Measurements from ENCODE around the gene CEP95.
"Not testable (repeated sequence)": the region's sequence is repeated elsewhere in the genome, so short reads cannot be mapped to it uniquely, and the experiment has no call there.

Gene CEP95

DNA sequence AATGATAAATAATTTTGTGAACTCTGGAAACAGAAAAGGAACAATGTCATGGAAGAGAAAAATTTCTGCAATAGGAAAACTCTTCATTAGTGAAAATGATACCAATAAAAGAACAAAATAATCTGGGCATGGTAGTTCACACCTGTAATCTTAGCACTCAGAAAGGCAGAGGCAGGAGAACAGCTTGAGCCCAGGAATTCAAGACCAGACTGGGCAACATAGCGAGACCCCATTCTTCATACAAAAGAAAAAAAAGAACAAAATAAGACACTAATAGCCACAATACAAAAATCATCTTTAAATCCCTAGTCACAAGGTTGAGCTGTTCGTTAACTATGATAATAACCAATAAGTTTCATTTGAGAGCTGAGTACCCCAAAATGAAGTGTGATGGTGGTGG is 18.5 kb upstream of the CEP95 start:
- no peak overlapping the region for H3K27ac ChIP-seq
- TF ChIP-seq ZFX (IDR thresholded peaks at IDR 0.05), result no peak
- TF ChIP-seq, protein P1, sequence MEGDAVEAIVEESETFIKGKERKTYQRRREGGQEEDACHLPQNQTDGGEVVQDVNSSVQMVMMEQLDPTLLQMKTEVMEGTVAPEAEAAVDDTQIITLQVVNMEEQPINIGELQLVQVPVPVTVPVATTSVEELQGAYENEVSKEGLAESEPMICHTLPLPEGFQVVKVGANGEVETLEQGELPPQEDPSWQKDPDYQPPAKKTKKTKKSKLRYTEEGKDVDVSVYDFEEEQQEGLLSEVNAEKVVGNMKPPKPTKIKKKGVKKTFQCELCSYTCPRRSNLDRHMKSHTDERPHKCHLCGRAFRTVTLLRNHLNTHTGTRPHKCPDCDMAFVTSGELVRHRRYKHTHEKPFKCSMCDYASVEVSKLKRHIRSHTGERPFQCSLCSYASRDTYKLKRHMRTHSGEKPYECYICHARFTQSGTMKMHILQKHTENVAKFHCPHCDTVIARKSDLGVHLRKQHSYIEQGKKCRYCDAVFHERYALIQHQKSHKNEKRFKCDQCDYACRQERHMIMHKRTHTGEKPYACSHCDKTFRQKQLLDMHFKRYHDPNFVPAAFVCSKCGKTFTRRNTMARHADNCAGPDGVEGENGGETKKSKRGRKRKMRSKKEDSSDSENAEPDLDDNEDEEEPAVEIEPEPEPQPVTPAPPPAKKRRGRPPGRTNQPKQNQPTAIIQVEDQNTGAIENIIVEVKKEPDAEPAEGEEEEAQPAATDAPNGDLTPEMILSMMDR (conservative IDR thresholded peaks at IDR 0.05), result no peak

GRCh38 chr17:64491034-64491860 is 15.5 kb upstream of the CEP95 start:
- no peak for TF ChIP-seq ZFX (IDR thresholded peaks at IDR 0.05)
- TF ChIP-seq, protein P1 (conservative IDR thresholded peaks at IDR 0.05), result peak; percentile 82
- no peak overlapping the region for H3K27ac ChIP-seq

DNA sequence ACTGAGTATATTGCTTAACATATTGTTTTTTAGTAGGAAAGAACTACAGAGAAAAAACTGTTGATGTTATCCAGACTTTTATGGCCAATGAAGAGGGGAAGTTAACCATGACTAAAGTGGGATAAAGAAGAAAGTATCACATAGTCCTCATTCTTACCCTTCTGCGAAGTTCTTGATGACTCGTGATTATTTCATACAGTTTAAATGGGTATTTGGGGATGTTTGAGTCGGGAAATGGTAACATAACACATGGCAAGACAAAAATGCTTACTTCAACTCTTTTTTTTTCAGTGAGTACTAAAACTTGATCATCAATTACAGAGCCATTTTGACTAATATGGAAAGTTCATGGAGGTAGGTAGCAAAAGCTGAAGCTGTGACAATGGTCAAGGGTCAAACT is 14.8 kb upstream of the CEP95 start:
- H3K27ac ChIP-seq, result no peak overlapping the region
- TF ChIP-seq, protein P1 (conservative IDR thresholded peaks at IDR 0.05), result no peak
- TF ChIP-seq ZFX (IDR thresholded peaks at IDR 0.05), result no peak

DNA sequence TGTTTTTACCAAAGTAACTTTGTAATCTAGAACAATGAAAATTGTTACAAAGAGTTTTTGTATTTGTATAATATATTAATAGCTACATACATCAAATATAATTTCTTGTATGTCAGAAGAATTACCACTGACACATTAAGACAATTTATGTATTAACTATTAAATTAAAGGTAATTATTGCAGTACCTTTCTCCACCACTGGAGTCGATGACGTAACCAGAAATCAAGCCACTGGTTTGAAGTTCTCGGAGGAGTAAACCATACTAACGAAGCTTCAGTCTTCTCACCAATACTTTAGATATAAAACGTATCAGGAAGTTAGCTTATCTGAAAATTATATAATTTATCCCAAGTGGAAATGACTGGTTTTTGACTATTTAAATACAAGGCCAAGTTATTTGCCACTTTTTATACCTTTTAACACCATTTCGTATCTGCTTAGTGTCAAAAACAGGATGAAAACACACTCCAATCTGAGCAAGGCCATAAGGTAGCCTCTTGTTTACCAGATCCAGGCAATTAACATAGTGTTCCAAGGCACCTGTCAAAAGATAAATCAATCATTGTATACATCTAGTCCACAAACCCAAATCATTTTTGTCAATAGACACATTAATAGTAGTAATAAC is 14.2 kb upstream of the CEP95 start:
- no peak overlapping the region for H3K27ac ChIP-seq
- TF ChIP-seq ZFX (IDR thresholded peaks at IDR 0.05), result no peak
- TF ChIP-seq, protein P1 (conservative IDR thresholded peaks at IDR 0.05), result peak; percentile 74

- no peak for TF ChIP-seq ZFX (IDR thresholded peaks at IDR 0.05)
- TF ChIP-seq, protein P1 (conservative IDR thresholded peaks at IDR 0.05), result no peak
Observed at GRCh38 chr17:64494121-64494520, 12.7 kb upstream of the CEP95 start.

GRCh38 chr17:64495300-64495699 is 11.5 kb upstream of the CEP95 start:
- H3K27ac ChIP-seq, result not testable (repeated sequence)

More at GRCh38 chr17:64494121-64494520, 12.7 kb upstream of the CEP95 start:
- H3K27ac ChIP-seq, result no peak overlapping the region

GRCh38 chr17:64496348-64496785 is 10.4 kb upstream of the CEP95 start:
- no peak for TF ChIP-seq ZFX (IDR thresholded peaks at IDR 0.05)
- peak overlapping the region; percentile 84 for H3K27ac ChIP-seq

DNA sequence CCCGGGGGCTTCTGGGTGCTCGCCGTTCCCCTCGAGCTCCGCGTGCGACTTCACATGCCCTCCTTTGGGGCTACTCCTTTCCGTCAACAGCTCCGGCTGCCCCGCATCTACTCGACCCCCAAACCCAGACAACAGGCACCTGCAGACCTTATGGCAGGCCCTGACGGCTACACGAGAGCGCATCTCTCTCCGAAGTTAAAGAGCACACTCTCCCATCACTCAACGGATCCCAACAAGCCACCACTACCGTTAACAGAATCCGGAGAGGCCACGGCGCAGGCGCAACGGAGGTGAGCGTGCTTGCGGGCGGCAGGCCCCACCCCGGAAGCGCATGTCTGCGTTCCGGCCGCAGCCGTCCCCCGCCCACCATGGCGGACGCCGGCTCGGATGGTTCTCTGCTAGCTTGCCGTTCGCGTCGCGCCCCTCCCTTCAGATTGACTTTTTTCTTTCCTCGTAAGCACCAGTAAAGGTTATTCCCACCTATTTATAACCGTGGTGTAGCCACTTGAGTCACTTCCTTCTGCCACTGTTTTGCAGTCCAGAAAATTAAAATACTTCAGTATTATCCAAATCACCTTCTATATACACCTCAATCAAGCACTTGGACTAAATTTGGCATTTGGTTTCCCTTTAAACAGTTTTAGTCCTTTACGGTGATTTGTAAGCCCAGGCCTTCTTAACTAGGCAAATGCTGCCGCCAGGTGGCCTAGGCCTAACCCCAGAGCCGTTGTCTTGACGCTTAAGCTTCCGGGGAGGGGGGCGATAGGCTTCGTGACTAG is 9.8 kb upstream of the CEP95 start, which contains the start of gene POLG2:
POLG2 (minus strand) TSS at position 269 of the 779 bp plus-strand sequence; CDS start at position 183, 86 bp downstream.
- peak; percentile 30; the same call in 1 of the 2 replicates for TF ChIP-seq ZFX (IDR thresholded peaks at IDR 0.05)
- TF ChIP-seq, protein P1 (conservative IDR thresholded peaks at IDR 0.05), result peak; percentile 71
- H3K27ac ChIP-seq, result peak within 1 kb of the TSS; percentile 84

Measured in C4-2B (cell line).